Measurements from ENCODE around the gene STK38L.
"Not testable (repeated sequence)": the region's sequence is repeated elsewhere in the genome, so short reads cannot be mapped to it uniquely, and the experiment has no call there.

Gene STK38L

DNA sequence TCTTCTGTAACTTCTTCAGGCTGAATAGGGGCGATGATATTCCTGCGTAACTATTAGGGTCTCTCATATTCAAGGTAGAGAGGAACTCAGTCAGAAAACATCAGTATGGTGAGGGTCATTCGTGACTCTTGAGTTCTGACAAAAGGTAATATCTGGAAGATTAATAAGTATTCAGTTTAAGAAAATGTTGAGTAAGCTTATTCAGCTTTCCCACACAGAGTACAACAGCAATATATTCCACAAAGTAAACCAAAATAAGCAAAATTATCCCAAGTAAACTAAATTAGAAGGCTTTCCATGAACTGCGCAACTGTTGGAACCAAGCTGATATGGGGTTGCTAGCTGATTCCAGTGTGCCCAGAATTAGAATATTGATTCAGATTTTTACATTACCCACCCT lies 12.7 kb upstream of the STK38L start:
- H2BK120ac ChIP-seq (ENCODE audit: low read depth, low read length); H3K4ac ChIP-seq (ENCODE audit: low read depth, low read length); H3K79me2 ChIP-seq (ENCODE audit: control insufficient read depth, insufficient read depth, low read length); H2BK5ac ChIP-seq (ENCODE audit: low read length); H3K56ac ChIP-seq (ENCODE audit: low read length); DNase-seq; H3K23ac ChIP-seq (ENCODE audit: low read length); H3K4me3 ChIP-seq (ENCODE audit: low read length); H3K4me1 ChIP-seq (ENCODE audit: control insufficient read depth, low read depth, low read length); H3K9ac ChIP-seq (ENCODE audit: low read length); H3K18ac ChIP-seq (ENCODE audit: low read length); H4K8ac ChIP-seq (ENCODE audit: low read depth, low read length); H4K5ac ChIP-seq (ENCODE audit: low read length); H3K79me1 ChIP-seq (ENCODE audit: low read length); H3K36me3 ChIP-seq (ENCODE audit: control insufficient read depth, insufficient read depth, low read length); H3K4me2 ChIP-seq (ENCODE audit: low read length); H3K27ac ChIP-seq (ENCODE audit: low read depth, low read length); H2AK5ac ChIP-seq (ENCODE audit: low read length); H3K27me3 ChIP-seq (ENCODE audit: insufficient read depth, low read length, poor library complexity); H2BK15ac ChIP-seq (replicated peaks; ENCODE audit: low read depth): not testable (repeated sequence)
- whole genome bisulfite sequencing (ENCODE audit: extremely low coverage, insufficient coverage, low lambda C conversion rate), result no CpG with 5 or more reads among the region's 4 CpGs

- WGBS (ENCODE audit: extremely low coverage, insufficient coverage, low lambda C conversion rate), result no CpG with 5 or more reads among the region's 4 CpGs
- H4K8ac ChIP-seq (ENCODE audit: low read depth, low read length), result no peak overlapping the region
These were observed 10.3 kb upstream of the STK38L start for GRCh38 chr12:27233814-27234213.

GRCh38 chr12:27236498-27236897 lies 7.6 kb upstream of the STK38L start:
- no peaks in the 10 kb centered on the region for H3K27me3 ChIP-seq (ENCODE audit: insufficient read depth, low read length, poor library complexity)
- H2BK120ac ChIP-seq (ENCODE audit: low read depth, low read length), result no peak overlapping the region
- H3K4me3 ChIP-seq (ENCODE audit: low read length), result no peak overlapping the region
- H3K23ac ChIP-seq (ENCODE audit: low read length), result no peak overlapping the region
- H4K8ac ChIP-seq (ENCODE audit: low read depth, low read length), result no peak overlapping the region
- H3K79me1 ChIP-seq (ENCODE audit: low read length), result no peaks in the 10 kb centered on the region
- H3K56ac ChIP-seq (ENCODE audit: low read length), result no peak overlapping the region
- no peak overlapping the region for H2BK5ac ChIP-seq (ENCODE audit: low read length)
- H2BK15ac ChIP-seq (replicated peaks; ENCODE audit: low read depth), result no peak overlapping the region
- DNase-seq, result no peak
- H3K27ac ChIP-seq (ENCODE audit: low read depth, low read length), result no peak overlapping the region
- no peak overlapping the region for H3K9ac ChIP-seq (ENCODE audit: low read length)
- no peak overlapping the region for H4K5ac ChIP-seq (ENCODE audit: low read length)
- no CpG with 5 or more reads among the region's 3 CpGs for WGBS (ENCODE audit: extremely low coverage, insufficient coverage, low lambda C conversion rate)
- H3K79me2 ChIP-seq (ENCODE audit: control insufficient read depth, insufficient read depth, low read length), result no peaks in the 10 kb centered on the region
- H2AK5ac ChIP-seq (ENCODE audit: low read length), result no peak overlapping the region
- no peak overlapping the region for H3K18ac ChIP-seq (ENCODE audit: low read length)
- H3K4me2 ChIP-seq (ENCODE audit: low read length), result no peak overlapping the region
- H3K36me3 ChIP-seq (ENCODE audit: control insufficient read depth, insufficient read depth, low read length), result no peaks in the 10 kb centered on the region
- H3K4ac ChIP-seq (ENCODE audit: low read depth, low read length), result no peak overlapping the region
- no peaks in the 10 kb centered on the region for H3K4me1 ChIP-seq (ENCODE audit: control insufficient read depth, low read depth, low read length)

More at GRCh38 chr12:27233814-27234213, 10.3 kb upstream of the STK38L start:
- Histone ChIP-seq H2BK120ac (ENCODE audit: low read depth, low read length) (no peak overlapping the region), H3K56ac (ENCODE audit: low read length) (no peak overlapping the region), H3K27me3 (ENCODE audit: insufficient read depth, low read length, poor library complexity) (no peaks in the 10 kb centered on the region), H2AK5ac (ENCODE audit: low read length) (no peak overlapping the region), H4K5ac (ENCODE audit: low read length) (no peak overlapping the region), H3K4me2 (ENCODE audit: low read length) (no peak overlapping the region), H3K9ac (ENCODE audit: low read length) (no peak overlapping the region), H3K4me1 (ENCODE audit: control insufficient read depth, low read depth, low read length) (no peaks in the 10 kb centered on the region), H3K79me2 (ENCODE audit: control insufficient read depth, insufficient read depth, low read length) (no peaks in the 10 kb centered on the region), H3K36me3 (ENCODE audit: control insufficient read depth, insufficient read depth, low read length) (no peaks in the 10 kb centered on the region), H2BK5ac (ENCODE audit: low read length) (no peak overlapping the region), H3K4ac (ENCODE audit: low read depth, low read length) (no peak overlapping the region), H2BK15ac (replicated peaks; ENCODE audit: low read depth) (no peak overlapping the region), H3K18ac (ENCODE audit: low read length) (no peak overlapping the region), H3K23ac (ENCODE audit: low read length) (no peak overlapping the region), H3K4me3 (ENCODE audit: low read length) (no peak overlapping the region), H3K79me1 (ENCODE audit: low read length) (no peaks in the 10 kb centered on the region), H3K27ac (ENCODE audit: low read depth, low read length) (no peak overlapping the region)
- DNase-seq, result peak; percentile 44

- Histone ChIP-seq H3K27ac (ENCODE audit: low read depth, low read length) (no peak overlapping the region), H3K4me1 (ENCODE audit: control insufficient read depth, low read depth, low read length) (no peaks in the 10 kb centered on the region), H4K5ac (ENCODE audit: low read length) (no peak overlapping the region), H3K79me1 (ENCODE audit: low read length) (no peaks in the 10 kb centered on the region), H3K36me3 (ENCODE audit: control insufficient read depth, insufficient read depth, low read length) (no peaks in the 10 kb centered on the region), H2BK120ac (ENCODE audit: low read depth, low read length) (no peak overlapping the region), H2BK5ac (ENCODE audit: low read length) (no peak overlapping the region), H3K56ac (ENCODE audit: low read length) (no peak overlapping the region), H2AK5ac (ENCODE audit: low read length) (no peak overlapping the region), H3K79me2 (ENCODE audit: control insufficient read depth, insufficient read depth, low read length) (no peaks in the 10 kb centered on the region), H3K18ac (ENCODE audit: low read length) (no peak overlapping the region), H4K8ac (ENCODE audit: low read depth, low read length) (no peak overlapping the region), H3K4me2 (ENCODE audit: low read length) (no peak overlapping the region), H3K4me3 (ENCODE audit: low read length) (no peak overlapping the region), H2BK15ac (replicated peaks; ENCODE audit: low read depth) (no peak overlapping the region), H3K27me3 (ENCODE audit: insufficient read depth, low read length, poor library complexity) (no peaks in the 10 kb centered on the region), H3K23ac (ENCODE audit: low read length) (no peak overlapping the region), H3K4ac (ENCODE audit: low read depth, low read length) (no peak overlapping the region), H3K9ac (ENCODE audit: low read length) (no peak overlapping the region)
- DNase-seq, result peak; percentile 66
- no CpG with 5 or more reads among the region's 6 CpGs for WGBS (ENCODE audit: extremely low coverage, insufficient coverage, low lambda C conversion rate)
These were observed 6.0 kb upstream of the STK38L start for GRCh38 chr12:27237790-27238771.

DNA sequence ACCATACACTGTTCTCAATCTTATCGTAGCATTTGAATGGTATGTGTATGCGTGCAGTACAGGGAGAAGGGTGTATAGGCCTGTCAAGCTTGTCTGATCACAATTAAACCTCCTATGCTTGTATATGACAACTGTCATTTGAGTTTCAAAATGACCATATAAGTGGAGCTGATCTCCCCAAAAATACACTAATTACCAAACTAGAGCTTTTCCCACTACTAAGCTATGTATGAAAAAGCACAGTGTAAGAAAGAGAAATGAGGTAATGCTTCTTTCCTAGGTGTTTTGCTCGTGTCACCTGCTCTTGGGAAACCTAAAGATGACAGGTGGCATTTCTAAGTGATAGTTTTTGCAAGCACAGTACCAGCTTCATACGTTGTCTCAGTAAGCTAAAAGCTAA lies 1.1 kb upstream of the STK38L start:
- H3K23ac ChIP-seq (ENCODE audit: low read length), result no peak overlapping the region
- no peak overlapping the region for H3K27ac ChIP-seq (ENCODE audit: low read depth, low read length)
- H3K27me3 ChIP-seq (ENCODE audit: insufficient read depth, low read length, poor library complexity), result no peaks in the 10 kb centered on the region
- no peak overlapping the region for H3K4ac ChIP-seq (ENCODE audit: low read depth, low read length)
- H2BK15ac ChIP-seq (replicated peaks; ENCODE audit: low read depth), result no peak overlapping the region
- H3K9ac ChIP-seq (ENCODE audit: low read length), result no peak overlapping the region
- no peak overlapping the region for H2BK120ac ChIP-seq (ENCODE audit: low read depth, low read length)
- no CpG with 5 or more reads among the region's 4 CpGs for WGBS (ENCODE audit: extremely low coverage, insufficient coverage, low lambda C conversion rate)
- H3K4me2 ChIP-seq (ENCODE audit: low read length), result no peak overlapping the region
- no peak overlapping the region for H4K8ac ChIP-seq (ENCODE audit: low read depth, low read length)
- H4K5ac ChIP-seq (ENCODE audit: low read length), result no peak overlapping the region
- DNase-seq, result no peak
- H3K18ac ChIP-seq (ENCODE audit: low read length), result no peak overlapping the region
- H3K56ac ChIP-seq (ENCODE audit: low read length), result no peak overlapping the region
- H3K4me1 ChIP-seq (ENCODE audit: control insufficient read depth, low read depth, low read length), result no peaks in the 10 kb centered on the region
- peaks cover 8% of the 10 kb centered on the region for H3K79me2 ChIP-seq (ENCODE audit: control insufficient read depth, insufficient read depth, low read length)
- no peaks in the 10 kb centered on the region for H3K36me3 ChIP-seq (ENCODE audit: control insufficient read depth, insufficient read depth, low read length)
- H2BK5ac ChIP-seq (ENCODE audit: low read length), result no peak overlapping the region
- H2AK5ac ChIP-seq (ENCODE audit: low read length), result no peak overlapping the region
- H3K79me1 ChIP-seq (ENCODE audit: low read length), result peaks cover 5% of the 10 kb centered on the region
- no peak overlapping the region for H3K4me3 ChIP-seq (ENCODE audit: low read length)
